ENCODE results near the gene ZNF484.
"Not testable (repeated sequence)": the region's sequence is repeated elsewhere in the genome, so short reads cannot be mapped to it uniquely, and the experiment has no call there.

DNA sequence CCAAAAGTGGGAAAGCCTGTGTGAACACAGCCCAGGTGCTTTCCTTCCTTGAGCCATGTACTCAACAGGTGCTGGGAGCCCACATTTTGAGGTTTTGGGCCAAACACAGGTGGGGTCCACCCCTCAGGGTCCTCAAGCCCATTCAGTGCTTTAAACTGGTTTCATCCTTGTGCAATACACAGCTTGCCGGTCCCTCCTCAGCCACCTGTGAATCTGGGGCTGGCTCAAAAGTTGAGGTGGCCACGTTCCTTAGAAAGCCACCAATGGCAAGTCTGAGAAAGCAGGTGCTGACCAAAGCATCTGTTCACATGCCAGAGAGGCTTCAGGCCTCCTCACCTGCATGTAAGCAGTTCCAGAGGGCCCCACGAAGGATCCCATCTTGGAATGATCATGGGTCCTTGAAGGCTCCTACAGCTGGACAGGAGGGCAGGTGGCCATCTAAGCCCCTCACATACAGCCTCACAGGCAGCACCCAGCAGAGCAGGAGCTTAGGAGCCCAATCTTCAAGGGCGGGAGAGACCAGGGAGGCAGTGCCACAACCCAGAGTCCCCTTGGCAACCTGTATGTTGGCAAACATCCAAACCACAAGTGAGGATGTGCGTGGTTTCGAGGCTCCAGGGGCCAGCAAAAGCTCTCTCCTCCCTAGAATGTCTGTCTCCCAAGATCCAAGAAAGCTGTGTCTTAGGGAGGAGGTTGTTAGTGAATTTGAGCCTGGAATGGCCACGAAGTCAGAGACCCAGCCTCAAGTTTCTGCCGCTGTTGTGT, 9.2 kb upstream of the ZNF484 start:
- TF ChIP-seq, protein P1, sequence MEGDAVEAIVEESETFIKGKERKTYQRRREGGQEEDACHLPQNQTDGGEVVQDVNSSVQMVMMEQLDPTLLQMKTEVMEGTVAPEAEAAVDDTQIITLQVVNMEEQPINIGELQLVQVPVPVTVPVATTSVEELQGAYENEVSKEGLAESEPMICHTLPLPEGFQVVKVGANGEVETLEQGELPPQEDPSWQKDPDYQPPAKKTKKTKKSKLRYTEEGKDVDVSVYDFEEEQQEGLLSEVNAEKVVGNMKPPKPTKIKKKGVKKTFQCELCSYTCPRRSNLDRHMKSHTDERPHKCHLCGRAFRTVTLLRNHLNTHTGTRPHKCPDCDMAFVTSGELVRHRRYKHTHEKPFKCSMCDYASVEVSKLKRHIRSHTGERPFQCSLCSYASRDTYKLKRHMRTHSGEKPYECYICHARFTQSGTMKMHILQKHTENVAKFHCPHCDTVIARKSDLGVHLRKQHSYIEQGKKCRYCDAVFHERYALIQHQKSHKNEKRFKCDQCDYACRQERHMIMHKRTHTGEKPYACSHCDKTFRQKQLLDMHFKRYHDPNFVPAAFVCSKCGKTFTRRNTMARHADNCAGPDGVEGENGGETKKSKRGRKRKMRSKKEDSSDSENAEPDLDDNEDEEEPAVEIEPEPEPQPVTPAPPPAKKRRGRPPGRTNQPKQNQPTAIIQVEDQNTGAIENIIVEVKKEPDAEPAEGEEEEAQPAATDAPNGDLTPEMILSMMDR (IDR thresholded peaks at IDR 0.05; ENCODE audit: insufficient read depth, low read length, poor library complexity, severe bottlenecking): not testable (repeated sequence)
- TF ChIP-seq EZH2phosphoT487 (conservative IDR thresholded peaks at IDR 0.05; ENCODE audit: low read length): not testable (repeated sequence)

All from SU-DHL-6 (cell line).